NT2/D1 (cell line): ENCODE data around the gene TTLL12.

ENCODE experiments used
- DNase-seq: peaks from one replicate; pipeline ENCODE4 v3.0.0-alpha.2; 2011; ENCODE audit warnings: low read depth, low spot score
- H3K27me3 ChIP-seq: 2 replicates; pipeline ENCODE4 v1.6.0; 2011; ENCODE audit warnings: mild to moderate bottlenecking; ENCODE audit not compliant: insufficient read length, insufficient read depth
- H3K36me3 ChIP-seq: 2 replicates; pipeline ENCODE4 v1.6.1; 2011; ENCODE audit warnings: mild to moderate bottlenecking, low read length, mixed read lengths; ENCODE audit not compliant: insufficient read depth, insufficient read length
- H3K4me1 ChIP-seq: 2 replicates; pipeline ENCODE4 v1.5.1; 2011; ENCODE audit not compliant: insufficient read depth, insufficient read length
- H3K4me3 ChIP-seq: 2 replicates; pipeline ENCODE4 v1.5.1; 2011; ENCODE audit warnings: low read depth; ENCODE audit not compliant: insufficient read length
- H3K9ac ChIP-seq: 2 replicates; pipeline ENCODE4 v1.6.0; 2011; ENCODE audit warnings: low read depth; ENCODE audit not compliant: insufficient read length
- H3K9me3 ChIP-seq: 2 replicates; pipeline ENCODE4 v1.5.1; 2011; ENCODE audit warnings: mild to moderate bottlenecking, low read length; ENCODE audit not compliant: insufficient read depth
- SUZ12 ChIP-seq: IDR thresholded peaks from 2 replicates; pipeline ENCODE4 v1.6.1; 2011; ENCODE audit not compliant: insufficient read length, insufficient read depth; ENCODE audit errors: extremely low read depth
- YY1 ChIP-seq: IDR thresholded peaks from 2 replicates; pipeline ENCODE4 v1.6.1; 2011; ENCODE audit not compliant: insufficient read length, insufficient read depth
- ZNF274 ChIP-seq: IDR thresholded peaks from 2 replicates; pipeline ENCODE4 v1.6.1; 2011; ENCODE audit warnings: mild to moderate bottlenecking, low read depth, low read length

TTLL12 gene

DNA sequence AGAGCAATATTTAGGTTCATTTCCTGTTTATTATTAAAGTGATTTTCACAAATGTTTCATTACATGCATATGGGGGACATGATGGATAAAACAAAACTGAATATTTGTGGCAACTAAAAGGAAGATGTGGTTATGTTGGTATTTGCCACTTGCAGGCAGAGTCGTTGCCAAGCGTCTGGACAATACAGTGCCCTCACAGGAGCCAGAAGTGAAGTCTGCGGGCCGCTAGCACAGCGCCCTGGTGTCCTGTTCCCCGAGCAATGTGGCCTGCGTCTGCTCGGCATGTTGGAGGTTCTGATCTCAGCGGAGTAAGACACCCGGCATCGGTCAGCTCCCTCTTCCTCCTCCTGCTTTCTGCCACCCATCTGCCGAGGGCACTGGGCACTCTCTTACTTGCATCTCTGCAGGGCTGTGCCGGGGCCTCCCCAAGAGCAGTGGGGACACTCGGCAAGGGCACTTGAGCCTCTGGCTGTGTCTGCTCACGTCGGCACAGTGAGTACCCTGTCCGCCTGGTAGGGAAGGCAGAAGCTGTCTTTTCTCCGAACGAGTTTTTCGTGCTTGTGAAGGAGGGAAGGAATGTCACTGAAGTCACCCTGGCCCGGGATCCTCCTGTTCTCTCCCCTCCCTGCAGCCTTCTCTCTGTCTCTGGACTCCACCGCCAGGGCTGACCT, 10.5 kb upstream of the TTLL12 start:
- Histone ChIP-seq H3K4me3 (no peak overlapping the region), H3K27me3 (no peaks in the 10 kb centered on the region), H3K9me3 (no peaks in the 10 kb centered on the region), H3K9ac (no peak overlapping the region), H3K4me1 (peaks cover 5% of the 10 kb centered on the region), H3K36me3 (no peaks in the 10 kb centered on the region)
- DNase-seq = no peak
- TF ChIP-seq SUZ12 (no peak), ZNF274 (no peak), YY1 (no peak)

DNA sequence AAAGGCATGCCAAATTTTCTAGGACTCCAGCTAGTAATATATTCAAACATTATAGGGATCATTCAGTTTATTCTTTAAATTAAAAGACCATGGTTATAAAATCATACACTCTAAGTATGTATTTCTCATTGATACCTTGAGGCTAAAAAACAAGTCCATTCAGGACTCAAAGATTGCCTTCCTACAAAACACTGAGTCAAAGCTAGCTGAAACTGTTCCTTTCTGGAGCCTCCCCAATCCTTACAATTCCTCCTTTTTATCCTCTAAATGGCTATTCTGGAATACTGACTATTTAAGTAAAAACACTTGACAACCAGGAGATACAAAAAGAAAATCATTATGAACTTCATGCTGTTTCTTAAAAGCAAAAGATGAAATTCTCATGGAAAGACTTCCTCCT, 4.9 kb upstream of the TTLL12 start:
- H3K36me3 ChIP-seq = no peaks in the 10 kb centered on the region
- no peaks in the 10 kb centered on the region for H3K4me1 ChIP-seq
- no peak overlapping the region for H3K9ac ChIP-seq
- no peaks in the 10 kb centered on the region for H3K9me3 ChIP-seq
- no peak overlapping the region for H3K4me3 ChIP-seq
- H3K27me3 ChIP-seq = no peaks in the 10 kb centered on the region
- TF ChIP-seq YY1 (no peak), SUZ12 (no peak), ZNF274 (no peak)
- DNase-seq = no peak

DNA sequence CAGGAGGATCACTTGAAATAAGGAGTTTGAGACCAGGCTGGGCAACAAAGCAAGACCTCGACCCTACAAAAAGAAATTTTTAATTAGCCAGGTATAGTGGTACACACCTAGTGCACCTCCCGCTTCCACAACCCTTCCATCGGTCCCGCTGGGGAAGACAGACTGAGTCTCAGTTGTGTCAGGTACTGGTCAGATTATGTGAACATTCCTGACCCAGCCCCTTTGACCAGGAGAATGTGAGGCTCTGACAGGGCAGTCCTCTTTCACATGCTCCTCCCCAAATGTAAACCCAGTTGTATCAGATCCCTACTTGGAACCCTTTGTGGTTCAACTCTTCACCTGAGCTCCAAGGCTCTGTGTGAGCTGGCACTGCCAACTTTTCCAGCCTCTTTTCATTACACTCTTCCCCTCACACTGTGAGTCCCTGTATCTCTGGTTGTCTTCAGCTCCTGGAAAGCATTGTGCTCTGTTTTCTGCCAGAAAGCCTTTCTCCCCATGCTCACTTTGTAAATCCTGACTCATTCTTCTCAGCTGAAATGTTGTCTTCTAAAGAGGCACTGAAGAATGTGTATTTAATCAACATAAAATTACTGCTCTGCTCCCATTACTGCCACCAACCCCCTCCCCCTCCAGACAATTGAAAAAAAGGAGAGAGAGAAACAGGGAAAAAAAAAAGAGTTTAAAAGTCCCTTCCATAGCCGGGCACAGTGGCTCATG, 2.1 kb upstream of the TTLL12 start:
- Histone ChIP-seq H3K9me3 (no peaks in the 10 kb centered on the region), H3K36me3 (peaks cover 10% of the 10 kb centered on the region), H3K4me1 (peaks cover 6% of the 10 kb centered on the region), H3K27me3 (no peaks in the 10 kb centered on the region), H3K9ac (no peak overlapping the region), H3K4me3 (no peak overlapping the region)
- TF ChIP-seq SUZ12 (no peak), ZNF274 (no peak), YY1 (no peak)
- no peak for DNase-seq

DNA sequence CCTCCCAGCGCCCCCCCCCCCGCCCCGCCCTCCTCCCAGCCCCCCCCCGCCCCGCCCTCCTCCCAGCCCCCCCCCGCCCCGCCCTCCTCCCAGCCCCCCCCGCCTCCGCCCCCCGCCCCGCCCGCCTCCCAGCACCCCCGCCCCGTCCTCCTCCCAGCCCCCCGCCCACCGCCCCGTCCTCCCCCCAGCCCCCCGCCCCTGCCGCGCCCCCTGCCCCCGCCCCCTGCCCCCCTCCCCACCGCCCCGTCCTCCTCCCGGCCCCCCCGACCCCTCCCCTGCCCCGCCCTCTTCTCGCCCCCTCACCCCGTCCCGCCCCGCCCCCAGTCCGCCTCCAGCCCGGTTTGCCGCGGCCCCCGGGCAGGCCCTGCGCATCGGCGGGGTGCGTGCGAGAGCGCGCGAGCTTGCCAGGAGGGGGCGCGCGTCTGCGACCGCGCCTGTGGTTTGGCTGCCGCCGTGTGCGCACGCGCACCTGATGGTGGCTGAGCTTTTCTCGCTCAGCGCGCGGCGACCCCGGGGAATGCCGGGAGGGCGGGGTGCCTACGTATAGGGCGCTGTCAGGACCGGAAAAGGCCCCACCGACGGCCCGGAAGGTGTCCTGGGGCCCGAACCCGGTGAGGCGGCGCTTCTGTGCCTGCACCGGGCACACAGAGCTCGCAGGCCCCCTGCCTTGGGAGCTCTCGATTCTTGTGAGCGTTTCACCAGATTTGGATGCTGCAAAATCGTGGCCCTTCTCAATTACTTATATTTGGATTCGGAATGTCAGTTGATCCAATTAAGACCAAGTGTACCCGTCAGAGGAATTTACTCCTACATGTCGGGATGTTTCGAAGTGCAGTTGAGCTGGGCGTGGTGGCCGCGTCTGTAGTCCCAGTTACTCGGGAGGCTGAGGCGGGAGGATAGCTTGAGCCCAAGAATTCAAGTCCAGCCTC, 501 bp upstream of the TTLL12 start:
- Histone ChIP-seq H3K9ac (peak overlapping the region; percentile 92), H3K36me3 (peaks cover 20% of the 10 kb centered on the region), H3K9me3 (no peaks in the 10 kb centered on the region), H3K27me3 (no peaks in the 10 kb centered on the region), H3K4me1 (peaks cover 6% of the 10 kb centered on the region), H3K4me3 (peak overlapping the region; percentile 54)
- peak; percentile 89 for DNase-seq
- TF ChIP-seq ZNF274 = no peak
- no peak for TF ChIP-seq SUZ12
- TF ChIP-seq YY1 = no peak

DNA sequence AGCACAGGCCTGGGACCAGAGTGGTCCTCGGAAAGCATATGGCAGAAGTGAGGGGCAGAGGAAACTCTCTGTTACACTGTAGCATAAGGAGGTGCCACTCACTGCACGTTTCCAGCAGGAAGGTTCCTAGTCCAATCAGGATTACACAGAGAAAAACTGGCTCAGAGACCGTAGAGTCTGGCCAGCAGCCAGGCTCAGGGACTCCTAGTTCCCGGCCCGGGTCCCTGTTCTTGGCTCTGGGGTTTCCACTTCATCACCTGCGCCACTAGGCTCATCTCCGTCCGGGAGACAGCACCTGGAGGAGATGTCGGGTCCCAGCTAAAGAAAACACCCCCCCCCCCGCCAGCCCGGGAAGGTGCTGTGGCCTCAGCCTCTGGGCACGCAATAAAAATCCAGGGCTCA, 1.1 kb downstream of the TTLL12 start:
- Histone ChIP-seq H3K4me1 (peaks cover 6% of the 10 kb centered on the region), H3K36me3 (peaks cover 35% of the 10 kb centered on the region), H3K9me3 (no peaks in the 10 kb centered on the region), H3K27me3 (no peaks in the 10 kb centered on the region), H3K9ac (peak overlapping the region; percentile 82), H3K4me3 (peak overlapping the region; percentile 87)
- DNase-seq = no peak
- TF ChIP-seq ZNF274 (no peak), SUZ12 (no peak), YY1 (no peak)

DNA sequence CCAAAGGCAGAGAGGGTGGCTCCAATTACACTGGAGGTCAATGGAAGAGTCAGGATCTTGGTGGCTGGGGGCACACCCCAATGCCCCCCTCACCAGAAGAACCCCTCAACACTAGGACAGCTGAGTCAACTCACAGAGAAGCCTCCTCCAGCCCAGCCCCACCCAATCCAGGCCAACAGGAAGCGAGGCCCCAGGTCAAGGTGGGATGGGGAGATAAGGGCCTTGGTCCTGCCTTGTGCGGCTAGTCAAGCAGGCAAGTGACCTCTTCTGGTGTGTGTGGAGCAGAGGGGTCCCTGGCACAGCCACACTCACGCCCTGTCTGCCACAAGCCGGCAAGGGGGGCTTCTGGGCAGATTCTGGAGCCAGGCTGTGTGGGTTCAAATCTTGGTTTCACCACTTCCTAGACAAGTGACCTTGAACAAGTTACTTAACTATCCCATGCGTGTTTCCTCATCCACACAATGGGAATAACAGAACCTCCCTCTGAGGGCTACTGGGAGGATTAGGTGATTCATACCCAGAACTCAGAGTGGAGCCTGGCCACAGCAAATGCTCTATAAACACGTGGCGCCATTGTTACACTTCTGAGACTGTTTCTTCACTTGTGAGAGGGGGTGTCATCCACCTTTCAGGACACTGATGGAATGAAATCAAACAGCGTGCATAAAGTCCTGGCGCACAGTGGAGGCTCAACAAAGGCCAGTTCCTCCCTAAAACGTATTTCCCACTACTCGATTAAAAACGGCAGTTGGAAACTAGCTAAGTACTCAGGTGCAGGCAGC, 3.2 kb downstream of the TTLL12 start:
- Histone ChIP-seq H3K27me3 (no peaks in the 10 kb centered on the region), H3K9me3 (no peaks in the 10 kb centered on the region), H3K4me3 (no peak overlapping the region), H3K36me3 (peaks cover 56% of the 10 kb centered on the region), H3K4me1 (peaks cover 6% of the 10 kb centered on the region), H3K9ac (no peak overlapping the region)
- no peak for DNase-seq
- TF ChIP-seq YY1 = no peak
- TF ChIP-seq ZNF274 = no peak
- no peak for TF ChIP-seq SUZ12
